Ascending aorta (tissue), 2 donors: ENCODE data around the gene ZNRF3. TPM values are rescaled to one million over a fixed set of nuclear protein-coding genes. Genes with fewer than 3 reads are reported as not detected.

Experiments
- DNase-seq, 2 donors: peaks; one replicate each; pipeline ENCODE4 v3.0.0-alpha.2; 2019; ENCODE audit warnings: low spot score in 2 of 2
- H3K27ac ChIP-seq, 2 donors: fragments of 200-600 bp; sonication (generic); one replicate each; pipeline ENCODE4 v1.5.1; 2016 to 2017; ENCODE audit warnings: mild to moderate bottlenecking in 1 of 2
- H3K27me3 ChIP-seq: fragments of 200-600 bp; sonication (generic); one replicate; pipeline ENCODE4 v1.5.1; 2017
- H3K36me3 ChIP-seq, 2 donors: fragments of 200-600 bp; sonication (generic); one replicate each; pipeline ENCODE4 v1.5.1; 2016
- H3K4me1 ChIP-seq, 2 donors: fragments of 200-600 bp; sonication (generic); one replicate each; pipeline ENCODE4 v1.5.1; 2016 to 2017; ENCODE audit warnings: mild to moderate bottlenecking in 1 of 2
- H3K4me3 ChIP-seq, 2 donors: fragments of 200-600 bp; sonication (generic); one replicate each; pipeline ENCODE4 v1.5.1; 2016 to 2017; ENCODE audit warnings: mild to moderate bottlenecking in 1 of 2
- H3K9me3 ChIP-seq, 2 donors: fragments of 200-600 bp; sonication (generic); one replicate each; pipeline ENCODE4 v1.5.1; 2016
- intact Hi-C: fragments of 100-400 bp; cut with DNase I; formaldehyde crosslinking; loops from one replicate; pipeline ENCODE4 v1.15.1; 2023
- total RNA-seq: library from RNA; depleted of rRNA; stranded (reverse); fragments of >200 nt; gene quantifications from one replicate; pipeline ENCODE4 v1.1.0, GENCODE V29; 2016
- TF ChIP-seq, protein P1 (sequence below), 3 experiments: fragments of 200-600 bp in 2 of 3; fragments of 450-650 bp in 1 of 3; sonication (generic) in 2 of 3; IDR thresholded peaks; one replicate each; pipeline ENCODE4 v1.5.1; 2016 to 2019; ENCODE audit warnings: antibody characterized with exemption in 3 of 3, mild to moderate bottlenecking in 1 of 3, moderate library complexity in 1 of 3

ZNRF3 gene
- 49.1 TPM for total RNA-seq

DNA sequence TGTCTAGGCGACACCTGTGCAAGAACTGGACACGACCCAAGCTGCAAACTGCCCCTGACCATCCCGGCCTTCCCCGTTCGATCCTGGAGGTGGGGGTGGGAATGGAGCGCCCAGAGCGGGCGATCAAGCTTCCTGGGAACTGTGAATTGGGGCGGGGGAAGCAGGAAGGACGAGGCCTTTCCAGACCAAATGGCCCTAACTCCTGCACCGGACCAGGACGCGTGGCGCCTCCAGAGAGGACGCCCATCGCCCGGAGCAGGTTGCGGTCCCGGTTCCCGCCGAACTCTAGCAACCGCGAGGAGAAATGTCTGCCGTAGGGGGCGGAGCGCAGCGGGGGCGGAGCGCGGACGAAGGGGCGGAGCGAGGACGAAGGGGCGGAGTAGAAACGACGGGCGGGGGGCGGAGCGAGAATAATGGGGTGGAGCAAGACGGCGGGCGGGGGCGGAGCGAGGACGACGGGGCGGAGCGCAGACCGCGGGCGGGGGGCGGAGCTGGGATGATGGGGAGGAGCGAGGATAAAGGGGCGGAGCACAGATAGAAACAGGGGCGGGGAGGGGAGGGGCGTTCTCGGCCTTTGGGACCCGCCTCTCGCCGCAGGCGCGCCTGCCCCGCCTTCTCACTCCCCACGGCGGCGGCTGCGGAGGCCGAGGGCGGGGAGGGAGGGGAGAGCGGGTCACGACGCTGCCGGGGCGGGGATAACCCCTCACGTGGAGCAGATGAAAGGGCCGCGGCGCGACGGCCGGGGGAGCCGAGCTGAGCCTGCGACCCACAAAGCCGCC lies at the start of gene ZNRF3:
Gene ZNRF3 (plus strand): TSS at position 695 of the 779 bp plus-strand sequence. CDS start 195 bp downstream, outside the sequence.
- H3K27me3 ChIP-seq = no peaks in the 10 kb centered on the region
- TF ChIP-seq, protein P1, sequence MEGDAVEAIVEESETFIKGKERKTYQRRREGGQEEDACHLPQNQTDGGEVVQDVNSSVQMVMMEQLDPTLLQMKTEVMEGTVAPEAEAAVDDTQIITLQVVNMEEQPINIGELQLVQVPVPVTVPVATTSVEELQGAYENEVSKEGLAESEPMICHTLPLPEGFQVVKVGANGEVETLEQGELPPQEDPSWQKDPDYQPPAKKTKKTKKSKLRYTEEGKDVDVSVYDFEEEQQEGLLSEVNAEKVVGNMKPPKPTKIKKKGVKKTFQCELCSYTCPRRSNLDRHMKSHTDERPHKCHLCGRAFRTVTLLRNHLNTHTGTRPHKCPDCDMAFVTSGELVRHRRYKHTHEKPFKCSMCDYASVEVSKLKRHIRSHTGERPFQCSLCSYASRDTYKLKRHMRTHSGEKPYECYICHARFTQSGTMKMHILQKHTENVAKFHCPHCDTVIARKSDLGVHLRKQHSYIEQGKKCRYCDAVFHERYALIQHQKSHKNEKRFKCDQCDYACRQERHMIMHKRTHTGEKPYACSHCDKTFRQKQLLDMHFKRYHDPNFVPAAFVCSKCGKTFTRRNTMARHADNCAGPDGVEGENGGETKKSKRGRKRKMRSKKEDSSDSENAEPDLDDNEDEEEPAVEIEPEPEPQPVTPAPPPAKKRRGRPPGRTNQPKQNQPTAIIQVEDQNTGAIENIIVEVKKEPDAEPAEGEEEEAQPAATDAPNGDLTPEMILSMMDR (IDR thresholded peaks at IDR 0.05) = peak in 1 of 3 experiments; percentile 12
- no peaks in the 10 kb centered on the region for H3K9me3 ChIP-seq
- peak within 1 kb of the TSS; percentile 45 to 83 for H3K27ac ChIP-seq
- peak within 1 kb of the TSS; percentile 61 to 71 for H3K4me3 ChIP-seq
- intact Hi-C loops = loop anchor here (1.0 to 10.0 kb wide), 6 partner anchors 52 to 148 kb away; partner anchors contain the start of genes CCDC117, HSCB and XBP1
- no peaks in the 10 kb centered on the region for H3K36me3 ChIP-seq
- DNase-seq = peak; percentile 63 to 94
- peaks cover 0 to 15% of the 10 kb centered on the region in 2 donors for H3K4me1 ChIP-seq

DNA sequence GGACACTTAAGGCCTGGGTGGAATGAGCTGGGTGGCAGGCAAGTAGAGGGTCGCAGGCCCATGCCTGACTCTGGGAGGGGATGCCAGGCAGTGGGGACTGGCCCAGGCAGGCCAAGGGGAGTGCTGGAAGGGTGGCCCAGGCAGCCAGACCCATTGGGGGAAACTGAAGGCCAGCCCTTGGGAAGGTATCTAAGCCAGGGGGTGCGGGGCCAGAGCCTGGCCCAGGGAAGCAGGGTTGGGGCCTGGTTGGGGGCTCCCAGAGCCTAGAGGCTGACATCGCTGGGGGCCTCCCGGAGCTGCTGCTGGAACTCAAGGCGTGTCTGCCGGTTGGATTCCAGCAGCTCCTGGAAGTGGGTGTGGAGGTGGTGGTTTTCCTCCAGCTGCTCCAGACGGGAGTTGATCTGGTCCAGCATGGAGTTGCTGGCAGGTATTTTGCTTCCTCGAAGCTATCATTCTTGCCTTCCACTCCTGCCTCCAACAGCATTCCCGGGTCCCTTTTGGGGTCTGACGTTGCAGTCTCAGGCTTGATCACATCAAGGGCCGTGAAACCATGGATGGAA lies 47.7 kb upstream of the ZNRF3 start:
- Histone ChIP-seq H3K4me1 (no peaks in the 10 kb centered on the region), H3K27ac (no peak overlapping the region), H3K36me3 (no peaks in the 10 kb centered on the region), H3K9me3 (no peaks in the 10 kb centered on the region), H3K4me3 (no peak overlapping the region), H3K27me3 (no peaks in the 10 kb centered on the region)
- no peak for DNase-seq
- intact Hi-C loops = no loop called here
- TF ChIP-seq, protein P1 (IDR thresholded peaks at IDR 0.05) = no peak

DNA sequence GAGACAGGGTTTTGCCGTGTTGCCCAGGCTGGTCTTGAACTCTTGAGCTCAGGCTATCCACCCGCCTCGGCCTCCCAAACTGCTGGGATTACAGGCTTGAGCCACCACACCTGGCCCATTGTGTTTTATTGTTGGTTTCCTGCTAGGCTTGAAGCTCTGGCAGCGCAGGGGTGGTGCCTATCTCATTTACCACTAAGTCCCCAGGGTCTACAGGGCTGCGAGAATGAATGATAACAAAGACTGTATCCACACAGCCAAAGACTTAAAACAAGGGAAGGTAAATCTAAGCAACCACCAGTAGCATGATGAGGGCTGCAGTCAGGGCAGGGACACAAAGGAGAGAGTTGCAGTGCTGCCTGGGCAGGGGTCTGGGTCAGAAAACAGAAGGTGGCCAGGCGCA lies 45.7 kb upstream of the ZNRF3 start:
- TF ChIP-seq, protein P1 (IDR thresholded peaks at IDR 0.05) = no peak
- no peak for DNase-seq
- H3K4me3 ChIP-seq = no peak overlapping the region
- no peaks in the 10 kb centered on the region for H3K36me3 ChIP-seq
- no peak overlapping the region for H3K27ac ChIP-seq
- no peaks in the 10 kb centered on the region for H3K27me3 ChIP-seq
- no peaks in the 10 kb centered on the region for H3K4me1 ChIP-seq
- intact Hi-C loops = no loop called here
- H3K9me3 ChIP-seq = no peaks in the 10 kb centered on the region

DNA sequence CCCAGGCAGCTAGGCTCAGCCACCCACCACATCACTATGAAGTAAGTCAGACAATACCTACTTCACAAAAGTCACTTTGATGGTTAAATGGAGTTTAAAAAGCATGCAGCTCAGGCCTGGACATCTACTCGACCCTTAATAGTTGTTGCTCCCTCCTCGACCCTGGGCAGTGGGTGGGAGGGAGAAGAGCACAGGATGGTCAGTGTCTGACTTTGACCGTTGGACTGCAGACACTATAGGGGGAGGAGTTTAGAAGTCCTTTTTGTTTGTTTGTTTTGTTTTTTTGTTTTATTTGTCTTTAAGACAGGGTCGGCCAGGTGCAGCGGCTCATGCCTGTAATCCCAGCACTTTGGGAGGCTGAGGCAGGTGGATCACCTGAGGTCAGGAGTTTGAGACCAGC lies 44.4 kb upstream of the ZNRF3 start:
- H3K4me3 ChIP-seq = no peak overlapping the region
- intact Hi-C loops = no loop called here
- no peak for DNase-seq
- no peaks in the 10 kb centered on the region for H3K27me3 ChIP-seq
- H3K36me3 ChIP-seq = no peaks in the 10 kb centered on the region
- H3K27ac ChIP-seq = no peak overlapping the region
- TF ChIP-seq, protein P1 (IDR thresholded peaks at IDR 0.05) = no peak
- no peaks in the 10 kb centered on the region for H3K4me1 ChIP-seq
- no peaks in the 10 kb centered on the region for H3K9me3 ChIP-seq

DNA sequence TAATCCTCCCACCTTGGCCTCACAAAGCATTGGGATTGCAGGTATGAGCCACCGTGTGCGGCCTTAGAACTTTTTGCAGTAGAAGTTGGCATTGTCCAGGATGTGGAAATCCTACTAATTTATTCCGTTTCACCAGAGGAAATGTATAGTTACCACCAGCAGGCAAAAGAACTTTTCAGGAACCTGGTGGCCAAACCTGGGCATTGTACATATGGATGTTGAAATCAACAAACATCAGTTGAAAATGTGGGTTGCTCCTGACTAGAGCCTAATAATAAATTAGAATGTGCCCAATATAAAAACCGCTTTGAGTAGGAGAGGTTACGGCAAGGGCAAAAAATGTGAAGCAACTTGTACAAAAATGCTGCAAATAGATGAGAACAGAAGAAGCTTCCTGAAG lies 42.3 kb upstream of the ZNRF3 start:
- H3K4me1 ChIP-seq = no peaks in the 10 kb centered on the region
- no peaks in the 10 kb centered on the region for H3K9me3 ChIP-seq
- TF ChIP-seq, protein P1 (IDR thresholded peaks at IDR 0.05) = no peak
- intact Hi-C loops = no loop called here
- H3K4me3 ChIP-seq = no peak overlapping the region
- no peaks in the 10 kb centered on the region for H3K27me3 ChIP-seq
- DNase-seq = no peak
- no peak overlapping the region for H3K27ac ChIP-seq
- H3K36me3 ChIP-seq = no peaks in the 10 kb centered on the region
